HL-60 (cell line): ENCODE data around the gene ING2.
A peak's percentile ranks its signal among the peaks of the same experiment; 100 is the strongest.

ENCODE experiments used
- DNase-seq, 2 experiments: peaks; one replicate each; pipeline ENCODE4 v3.0.0-alpha.2; 2010 to 2020; ENCODE audit warnings: low read depth in 1 of 2, low spot score in 1 of 2
- H3K27ac ChIP-seq: fragments of 250-450 bp; sonication (Bioruptor Pico); replicated peaks from 2 replicates; pipeline ENCODE4 v1.5.1; 2020; ENCODE audit warnings: mild to moderate bottlenecking, moderate library complexity
- H3K27me3 ChIP-seq: fragments of 250-450 bp; sonication (Bioruptor Pico); 2 replicates; pipeline ENCODE4 v1.5.1; 2021; ENCODE audit warnings: mild to moderate bottlenecking, moderate library complexity; ENCODE audit not compliant: insufficient read depth, poor library complexity, severe bottlenecking
- H3K4me3 ChIP-seq: replicated peaks from 2 replicates; pipeline ENCODE4 v1.5.1; 2011; ENCODE audit warnings: mild to moderate bottlenecking, control low read depth, low read length; ENCODE audit not compliant: insufficient read depth
- CTCF ChIP-seq: IDR thresholded peaks from one replicate; pipeline ENCODE4 v1.5.1; 2011; ENCODE audit warnings: low read length, control low read depth, inconsistent platforms; ENCODE audit not compliant: insufficient read depth
- GABPA ChIP-seq: IDR thresholded peaks from 2 replicates; pipeline ENCODE4 v1.6.1; 2012; ENCODE audit warnings: low read depth
- POLR2AphosphoS5 ChIP-seq: IDR thresholded peaks from 2 replicates; pipeline ENCODE4 v1.6.1; 2012; ENCODE audit warnings: low read depth
- SPI1 ChIP-seq: IDR thresholded peaks from 2 replicates; pipeline ENCODE4 v1.6.1; 2012; ENCODE audit warnings: low read depth, mild to moderate bottlenecking, borderline replicate concordance
- TF ChIP-seq, protein P1 (sequence below): IDR thresholded peaks from 2 replicates; pipeline ENCODE4 v1.6.1; 2012; ENCODE audit warnings: low read depth; ENCODE audit not compliant: insufficient replicate concordance

The ING2 gene

DNA sequence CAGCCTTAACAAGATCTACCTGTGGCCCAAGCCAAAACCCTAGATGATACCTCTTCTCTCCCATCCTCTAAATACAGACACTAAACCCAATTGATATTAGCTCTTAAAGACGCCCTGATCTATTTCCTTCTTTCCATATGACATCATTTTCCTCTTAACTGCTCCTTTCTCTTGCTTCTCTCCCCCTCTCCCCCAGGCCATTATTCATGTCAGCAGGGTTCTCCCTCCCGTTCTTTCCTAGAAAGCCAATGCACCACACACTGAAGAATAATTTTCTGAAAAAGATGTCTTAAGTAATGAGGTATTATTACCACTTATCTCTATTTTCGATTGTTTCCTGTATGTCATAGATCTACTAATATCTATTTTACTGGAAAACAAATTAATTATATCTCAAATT, 9.7 kb upstream of the ING2 start:
- DNase-seq, result no peak
- no peak overlapping the region for H3K27ac ChIP-seq
- H3K4me3 ChIP-seq, result no peak overlapping the region
- TF ChIP-seq GABPA, result no peak
- TF ChIP-seq, protein P1, sequence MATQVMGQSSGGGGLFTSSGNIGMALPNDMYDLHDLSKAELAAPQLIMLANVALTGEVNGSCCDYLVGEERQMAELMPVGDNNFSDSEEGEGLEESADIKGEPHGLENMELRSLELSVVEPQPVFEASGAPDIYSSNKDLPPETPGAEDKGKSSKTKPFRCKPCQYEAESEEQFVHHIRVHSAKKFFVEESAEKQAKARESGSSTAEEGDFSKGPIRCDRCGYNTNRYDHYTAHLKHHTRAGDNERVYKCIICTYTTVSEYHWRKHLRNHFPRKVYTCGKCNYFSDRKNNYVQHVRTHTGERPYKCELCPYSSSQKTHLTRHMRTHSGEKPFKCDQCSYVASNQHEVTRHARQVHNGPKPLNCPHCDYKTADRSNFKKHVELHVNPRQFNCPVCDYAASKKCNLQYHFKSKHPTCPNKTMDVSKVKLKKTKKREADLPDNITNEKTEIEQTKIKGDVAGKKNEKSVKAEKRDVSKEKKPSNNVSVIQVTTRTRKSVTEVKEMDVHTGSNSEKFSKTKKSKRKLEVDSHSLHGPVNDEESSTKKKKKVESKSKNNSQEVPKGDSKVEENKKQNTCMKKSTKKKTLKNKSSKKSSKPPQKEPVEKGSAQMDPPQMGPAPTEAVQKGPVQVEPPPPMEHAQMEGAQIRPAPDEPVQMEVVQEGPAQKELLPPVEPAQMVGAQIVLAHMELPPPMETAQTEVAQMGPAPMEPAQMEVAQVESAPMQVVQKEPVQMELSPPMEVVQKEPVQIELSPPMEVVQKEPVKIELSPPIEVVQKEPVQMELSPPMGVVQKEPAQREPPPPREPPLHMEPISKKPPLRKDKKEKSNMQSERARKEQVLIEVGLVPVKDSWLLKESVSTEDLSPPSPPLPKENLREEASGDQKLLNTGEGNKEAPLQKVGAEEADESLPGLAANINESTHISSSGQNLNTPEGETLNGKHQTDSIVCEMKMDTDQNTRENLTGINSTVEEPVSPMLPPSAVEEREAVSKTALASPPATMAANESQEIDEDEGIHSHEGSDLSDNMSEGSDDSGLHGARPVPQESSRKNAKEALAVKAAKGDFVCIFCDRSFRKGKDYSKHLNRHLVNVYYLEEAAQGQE, result no peak
- no peak for TF ChIP-seq CTCF
- TF ChIP-seq POLR2AphosphoS5, result no peak
- no peak for TF ChIP-seq SPI1
- no peaks in the 10 kb centered on the region for H3K27me3 ChIP-seq

- no peak for DNase-seq
- TF ChIP-seq SPI1 (no peak), GABPA (no peak), POLR2AphosphoS5 (no peak), CTCF (no peak)
- TF ChIP-seq, protein P1, result no peak
- Histone ChIP-seq H3K4me3 (no peak overlapping the region), H3K27ac (no peak overlapping the region; the same call in 1 of the 2 replicates), H3K27me3 (no peaks in the 10 kb centered on the region)
These were observed 5.5 kb upstream of the ING2 start for GRCh38 chr4:183499389-183499788.

GRCh38 chr4:183499801-183500200, 5.1 kb upstream of the ING2 start:
- Histone ChIP-seq H3K27ac (peak overlapping the region; percentile 37), H3K27me3 (no peaks in the 10 kb centered on the region), H3K4me3 (no peak overlapping the region)
- no peak for DNase-seq
- TF ChIP-seq POLR2AphosphoS5 (no peak), CTCF (no peak), GABPA (no peak), SPI1 (no peak)
- TF ChIP-seq, protein P1, result no peak
